GM12878 (cell line): ENCODE data around the gene C6orf89. TPM values are rescaled to one million over a fixed set of nuclear protein-coding genes. Genes with fewer than 3 reads are reported as not detected.

Experiments used
- ATAC-seq: fragments of 200-7000 bp; cut with Tn5 transposase; 3 replicates; pipeline ENCODE4 v1.9.1; 2020; ENCODE audit warnings: mild to moderate bottlenecking, moderate library complexity
- BruUV-seq: library from RNA; stranded (reverse); fragments of 400-500 nt; replicated peaks from 2 replicates; lab custom pipeline; 2021; lab: Mats Ljungman, UMichigan
- CTCF ChIA-PET: fragments of 300-600 bp; sonication (Branson Sonifier 250); formaldehyde crosslinking; extraction: SDS; loops from one replicate; lab custom pipeline; 2021; ENCODE audit warnings: inconsistent platforms; lab: Yijun Ruan, JAX
- POLR2A ChIA-PET: fragments of 350-600 bp; formaldehyde crosslinking; extraction: SDS; loops from one replicate; lab custom pipeline; 2021; ENCODE audit warnings: inconsistent platforms; lab: Charles Lee
- RAD21 ChIA-PET: fragments of 300-600 bp; sonication (Branson Sonifier 250); formaldehyde crosslinking; loops from one replicate; lab custom pipeline; 2023; ENCODE audit warnings: antibody characterized with exemption; ENCODE audit not compliant: unreplicated experiment; lab: Charles Lee
- SMC1A ChIA-PET: fragments of 300-600 bp; sonication (Branson Sonifier 250); formaldehyde crosslinking; loops from one replicate; lab custom pipeline; 2023; ENCODE audit not compliant: unreplicated experiment, uncharacterized antibody; lab: Charles Lee
- DNase-seq: peaks from one replicate; pipeline ENCODE4 v3.0.0-alpha.2; 2011; ENCODE audit warnings: low read depth, low spot score
- FAIRE-seq: peaks from 3 replicates; lab custom pipeline; 2011; peaks lifted over from hg19 to GRCh38; lab: Jason Lieb, UNC
- H2AFZ ChIP-seq: 2 replicates; pipeline ENCODE4 v1.6.0; 2011; ENCODE audit warnings: low read depth, low read length, control low read depth; ENCODE audit not compliant: control insufficient read depth
- H3K27ac ChIP-seq: 2 replicates; pipeline ENCODE4 v1.5.1; 2011; ENCODE audit warnings: control low read depth; ENCODE audit not compliant: control insufficient read depth, insufficient read depth
- H3K27me3 ChIP-seq, 2 experiments: replicated peaks in 1 of 2; 2 replicates each; pipeline versions ENCODE4 v1.6.0 to v1.6.1; 2011; ENCODE audit warnings: low read length in 1 of 2; ENCODE audit not compliant: control insufficient read depth in 2 of 2, insufficient read depth in 2 of 2
- H3K36me3 ChIP-seq, 2 experiments: 2 replicates each; pipeline ENCODE4 v1.5.1; 2011; ENCODE audit warnings: low read length in 1 of 2; ENCODE audit not compliant: control insufficient read depth in 2 of 2, insufficient read depth in 2 of 2
- H3K4me1 ChIP-seq: 2 replicates; pipeline ENCODE4 v1.6.1; 2011; ENCODE audit warnings: mild to moderate bottlenecking, low read length, moderate library complexity, mixed read lengths; ENCODE audit not compliant: control insufficient read depth, insufficient read depth
- H3K4me2 ChIP-seq: 2 replicates; pipeline ENCODE4 v1.6.0; 2011; ENCODE audit warnings: control low read depth; ENCODE audit not compliant: control insufficient read depth, insufficient read depth
- H3K4me3 ChIP-seq: fragments of 200-600 bp; sonication (generic); 2 replicates; pipeline ENCODE4 v1.5.1; 2016
- H3K79me2 ChIP-seq: 2 replicates; pipeline ENCODE4 v1.6.0; 2011; ENCODE audit warnings: low read length; ENCODE audit not compliant: control insufficient read depth, insufficient read depth
- H3K9ac ChIP-seq: 2 replicates; pipeline ENCODE4 v1.8.0; 2011; ENCODE audit warnings: low read length, control low read depth, mixed read lengths; ENCODE audit not compliant: control insufficient read depth, insufficient read depth
- H3K9me3 ChIP-seq: replicated peaks from 3 replicates; pipeline ENCODE4 v1.5.1; 2011; ENCODE audit warnings: mild to moderate bottlenecking, low read length; ENCODE audit not compliant: control insufficient read depth, insufficient read depth
- H4K20me1 ChIP-seq: 2 replicates; pipeline ENCODE4 v1.6.0; 2011; ENCODE audit not compliant: control insufficient read depth, insufficient read depth
- ETV6 ChIP-seq, 2 experiments: fragments of 450-650 bp in 1 of 2; IDR thresholded peaks in 1 of 2; conservative IDR thresholded peaks in 1 of 2; 2 replicates each; pipeline ENCODE4 v1.6.1; 2014; ENCODE audit warnings: antibody characterized with exemption in 1 of 2, borderline replicate concordance in 1 of 2, low read depth in 1 of 2, mild to moderate bottlenecking in 1 of 2, moderate library complexity in 1 of 2
- RELA ChIP-seq: fragments of 450-650 bp; IDR thresholded peaks from 2 replicates; pipeline ENCODE4 v1.8.0; 2014; ENCODE audit warnings: borderline replicate concordance; ENCODE audit not compliant: partially characterized antibody
- SPI1 ChIP-seq: IDR thresholded peaks from 2 replicates; pipeline ENCODE4 v1.6.1; 2011; ENCODE audit warnings: low read depth, mild to moderate bottlenecking, low read length, moderate library complexity, borderline replicate concordance; ENCODE audit not compliant: insufficient read depth
- WGBS: methylation state at CpG from one replicate; pipeline ENCODE4 v1.1.6; 2016; ENCODE audit warnings: low lambda C conversion rate; ENCODE audit not compliant: insufficient replicate concordance, insufficient coverage; ENCODE audit errors: missing lambda C conversion rate; 5-methylcytosine and 5-hydroxymethylcytosine counted together
- in situ Hi-C: fragments of 300-500 bp; cut with MboI; formaldehyde crosslinking; loops from 9 replicates; pipeline ENCODE4 v1.14.3; 2018; ENCODE audit warnings: mixed read lengths
- intact Hi-C: fragments of 100-400 bp; cut with micrococcal nuclease; formaldehyde crosslinking; loops from one replicate; pipeline ENCODE4 v1.14.2; 2022; ENCODE audit not compliant: unreplicated experiment
- polyA plus RNA-seq, 11 experiments: library from polyadenylated mRNA; depleted of rRNA in 4 of 11; unstranded in 6 of 11; stranded (reverse) in 5 of 11; fragments of >200 nt; fragmentation: Nextera tagmentation in 4 of 11; fragmentation: Illumina TruSeq in 1 of 11; extraction: Ambion mirVana in 4 of 11; extraction: Trizol in 1 of 11; gene quantifications; 1 replicate in 1 of 11; 2 replicates in 10 of 11; pipeline versions ENCODE4 v1.2.1 to v1.2.3, GENCODE V29; 2011 to 2016; ENCODE audit warnings: inconsistent platforms in 2 of 11, missing spikeins in 2 of 11, low read depth in 1 of 11
- total RNA-seq, 4 experiments: library from RNA; depleted of rRNA in 3 of 4; stranded (reverse); fragments of >200 nt in 3 of 4; fragmentation: Illumina TruSeq in 1 of 4; extraction: Trizol in 1 of 4; gene quantifications; 2 replicates each; pipeline versions ENCODE4 v1.2.1 to v1.2.3, GENCODE V29; 2013 to 2021
- TF ChIP-seq, protein P1 (sequence below): fragments of 450-650 bp; IDR thresholded peaks from 2 replicates; pipeline ENCODE4 v1.6.1; 2017; ENCODE audit warnings: mild to moderate bottlenecking

C6orf89 gene
- total and polyA plus RNA-seq, 10 of the 15 experiments (the other 5 are each of a cell fraction or from before 2014, with no cell fraction given), result 10.8 to 42.7 (median 28.6) TPM

GRCh38 chr6:36912030-36912454 is 26.3 kb downstream of the C6orf89 start:
- Histone ChIP-seq H3K4me3 (no peak overlapping the region), H3K9me3 (no peaks in the 10 kb centered on the region), H3K4me2 (peak overlapping the region; percentile 40), H4K20me1 (peaks cover 10% of the 10 kb centered on the region; the same call in 1 of the 2 replicates), H3K4me1 (peaks cover 20% of the 10 kb centered on the region), H2AFZ (no peak overlapping the region), H3K9ac (no peak overlapping the region), H3K27me3 (no peaks in the 10 kb centered on the region), H3K36me3 (peaks cover 4 to 5% of the 10 kb centered on the region in 2 experiments; a peak in 3 of 4 replicates), H3K79me2 (no peaks in the 10 kb centered on the region), H3K27ac (0 out of 2 replicates have a peak overlapping the region, but pooled peaks have one; percentile 15)
- no TSS peak for BruUV-seq
- peak; percentile 49 for ATAC-seq
- ChIA-PET SMC1A (interaction anchor here (1.0 to 1.4 kb wide), 3 partner anchors 22 to 95 kb away, joined by 3 to 4 read pairs (median 3); no protein-coding TSS in a partner anchor), CTCF (interaction anchor here (0.7 to 5.6 kb wide), 4 partner anchors 8 to 278 kb away, joined by 4 to 40 read pairs (median 4); no protein-coding TSS in a partner anchor), POLR2A (no interaction called here), RAD21 (interaction anchor here (1.1 to 1.5 kb wide), 2 partner anchors 95 to 106 kb away, joined by 3 to 7 read pairs; no protein-coding TSS in a partner anchor)
- DNase-seq, result peak; percentile 11
- in situ Hi-C loops (no loop called here), intact Hi-C loops (no loop called here)
- WGBS, result 2% methylated on average over 4 of the region's 4 CpGs
- TF ChIP-seq SPI1, result peak; percentile 73; the same call in 1 of the 2 replicates
- TF ChIP-seq ETV6 (conservative IDR thresholded peaks at IDR 0.05 in 1 of 2, IDR thresholded peaks at IDR 0.05 in 1 of 2; ENCODE audit: borderline replicate concordance in 1 of 2, low read depth in 1 of 2), result peak in 1 of 2 experiments; percentile 37; a peak in 1 of 4 replicates
- TF ChIP-seq, protein P1, sequence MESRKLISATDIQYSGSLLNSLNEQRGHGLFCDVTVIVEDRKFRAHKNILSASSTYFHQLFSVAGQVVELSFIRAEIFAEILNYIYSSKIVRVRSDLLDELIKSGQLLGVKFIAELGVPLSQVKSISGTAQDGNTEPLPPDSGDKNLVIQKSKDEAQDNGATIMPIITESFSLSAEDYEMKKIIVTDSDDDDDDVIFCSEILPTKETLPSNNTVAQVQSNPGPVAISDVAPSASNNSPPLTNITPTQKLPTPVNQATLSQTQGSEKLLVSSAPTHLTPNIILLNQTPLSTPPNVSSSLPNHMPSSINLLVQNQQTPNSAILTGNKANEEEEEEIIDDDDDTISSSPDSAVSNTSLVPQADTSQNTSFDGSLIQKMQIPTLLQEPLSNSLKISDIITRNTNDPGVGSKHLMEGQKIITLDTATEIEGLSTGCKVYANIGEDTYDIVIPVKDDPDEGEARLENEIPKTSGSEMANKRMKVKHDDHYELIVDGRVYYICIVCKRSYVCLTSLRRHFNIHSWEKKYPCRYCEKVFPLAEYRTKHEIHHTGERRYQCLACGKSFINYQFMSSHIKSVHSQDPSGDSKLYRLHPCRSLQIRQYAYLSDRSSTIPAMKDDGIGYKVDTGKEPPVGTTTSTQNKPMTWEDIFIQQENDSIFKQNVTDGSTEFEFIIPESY, result no peak
- no peak for TF ChIP-seq RELA
- FAIRE-seq, result no peak
